Colonic mucosa (tissue), 4 donors: Measurements from ENCODE around the gene TPMT. TPM values are rescaled to one million over a fixed set of nuclear protein-coding genes. Genes with fewer than 3 reads are reported as not detected.

Source experiments
- DNase-seq: peaks from one replicate; pipeline ENCODE4 v3.0.0-alpha.2; 2020
- H3K27ac ChIP-seq: fragments of 200-600 bp; one replicate; pipeline ENCODE4 v1.8.0; 2021
- H3K27me3 ChIP-seq: fragments of 200-600 bp; one replicate; pipeline ENCODE4 v1.8.0; 2021
- H3K36me3 ChIP-seq: fragments of 200-600 bp; one replicate; pipeline ENCODE4 v1.8.0; 2021
- H3K4me1 ChIP-seq: fragments of 200-600 bp; one replicate; pipeline ENCODE4 v1.8.0; 2021; ENCODE audit warnings: mild to moderate bottlenecking
- H3K4me3 ChIP-seq: fragments of 200-600 bp; one replicate; pipeline ENCODE4 v1.8.0; 2021
- H3K9ac ChIP-seq, 2 donors: one replicate each; pipeline ENCODE4 v1.7.0; 2013; ENCODE audit warnings: control low read depth in 2 of 2, low read depth in 2 of 2, low read length in 2 of 2
- H3K9me3 ChIP-seq: fragments of 200-600 bp; one replicate; pipeline ENCODE4 v1.8.0; 2021
- intact Hi-C: fragments of 100-400 bp; cut with DNase I; formaldehyde crosslinking; loops from one replicate; pipeline ENCODE4 v1.14.1; 2022
- total RNA-seq, 2 donors: library from RNA; stranded (reverse); fragmentation: NEBNext Ultra II Directional in 1 of 2; extraction: Animal tissue kit (Norgen Biotek cat#: 25700) in 1 of 2; gene quantifications; one replicate each; pipeline ENCODE4 v1.2.1, GENCODE V29; 2021
- TF ChIP-seq, protein P1 (sequence below): fragments of 200-600 bp; IDR thresholded peaks from one replicate; pipeline ENCODE4 v1.8.0; 2022; ENCODE audit warnings: antibody characterized with exemption, mild to moderate bottlenecking
- donor health status: healthy.
- donor health status: DM: no; HTN: no; CAD: no.
- donor health status: DM: no; HTN: no; CAD: no.

TPMT gene
- total RNA-seq, 2 donors from 2014 or later, result 51.1 to 52.5 TPM

DNA sequence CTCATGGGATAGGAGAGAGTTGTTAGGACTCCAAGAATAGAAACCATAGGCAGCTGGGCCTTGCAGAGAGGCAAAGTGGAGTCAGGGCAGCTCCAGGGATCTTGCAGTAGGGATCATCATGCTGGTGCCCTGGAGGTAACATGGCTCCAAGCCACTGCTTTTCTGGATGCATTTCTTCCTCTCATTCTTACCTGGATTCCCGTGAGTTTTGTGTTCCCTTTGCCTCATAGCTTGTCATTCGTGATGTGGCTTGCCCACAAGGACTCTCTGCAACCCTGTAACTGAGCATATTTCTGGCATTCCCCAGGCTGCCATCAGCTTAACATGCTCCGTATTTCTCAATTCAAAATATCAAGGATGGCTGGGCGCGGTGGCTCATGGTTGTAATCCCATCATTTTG is 37.7 kb downstream of the TPMT start:
- Histone ChIP-seq H3K27me3 (no peaks in the 10 kb centered on the region), H3K27ac (no peak overlapping the region), H3K9ac (no peak overlapping the region), H3K4me3 (no peak overlapping the region), H3K9me3 (no peaks in the 10 kb centered on the region), H3K4me1 (peaks cover 11% of the 10 kb centered on the region), H3K36me3 (no peaks in the 10 kb centered on the region)
- intact Hi-C loops, result no loop called here
- DNase-seq, result no peak
- TF ChIP-seq, protein P1, sequence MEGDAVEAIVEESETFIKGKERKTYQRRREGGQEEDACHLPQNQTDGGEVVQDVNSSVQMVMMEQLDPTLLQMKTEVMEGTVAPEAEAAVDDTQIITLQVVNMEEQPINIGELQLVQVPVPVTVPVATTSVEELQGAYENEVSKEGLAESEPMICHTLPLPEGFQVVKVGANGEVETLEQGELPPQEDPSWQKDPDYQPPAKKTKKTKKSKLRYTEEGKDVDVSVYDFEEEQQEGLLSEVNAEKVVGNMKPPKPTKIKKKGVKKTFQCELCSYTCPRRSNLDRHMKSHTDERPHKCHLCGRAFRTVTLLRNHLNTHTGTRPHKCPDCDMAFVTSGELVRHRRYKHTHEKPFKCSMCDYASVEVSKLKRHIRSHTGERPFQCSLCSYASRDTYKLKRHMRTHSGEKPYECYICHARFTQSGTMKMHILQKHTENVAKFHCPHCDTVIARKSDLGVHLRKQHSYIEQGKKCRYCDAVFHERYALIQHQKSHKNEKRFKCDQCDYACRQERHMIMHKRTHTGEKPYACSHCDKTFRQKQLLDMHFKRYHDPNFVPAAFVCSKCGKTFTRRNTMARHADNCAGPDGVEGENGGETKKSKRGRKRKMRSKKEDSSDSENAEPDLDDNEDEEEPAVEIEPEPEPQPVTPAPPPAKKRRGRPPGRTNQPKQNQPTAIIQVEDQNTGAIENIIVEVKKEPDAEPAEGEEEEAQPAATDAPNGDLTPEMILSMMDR, result no peak

DNA sequence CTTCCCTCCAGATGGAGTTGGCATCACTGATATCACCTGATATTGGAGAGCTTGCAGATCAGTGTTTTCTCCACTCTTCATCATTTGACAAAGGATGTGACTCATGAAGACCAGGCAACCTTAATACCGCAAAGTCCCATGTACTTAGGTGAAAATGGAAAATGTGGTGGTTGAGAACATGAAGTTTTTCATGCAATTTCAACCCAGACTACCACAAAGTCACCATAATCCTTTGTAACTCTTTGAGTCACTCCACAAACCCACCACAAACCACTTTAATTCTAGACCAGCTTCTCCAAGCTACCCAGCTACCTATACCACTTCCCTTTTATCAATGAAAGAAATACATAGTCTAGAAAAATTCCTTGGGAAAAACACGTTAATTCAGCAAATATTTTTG is 39.5 kb downstream of the TPMT start:
- H3K4me3 ChIP-seq, result no peak overlapping the region
- H3K9me3 ChIP-seq, result no peaks in the 10 kb centered on the region
- DNase-seq, result no peak
- H3K9ac ChIP-seq, result no peak overlapping the region
- H3K4me1 ChIP-seq, result peaks cover 10% of the 10 kb centered on the region
- TF ChIP-seq, protein P1, result no peak
- H3K27me3 ChIP-seq, result no peaks in the 10 kb centered on the region
- H3K27ac ChIP-seq, result no peak overlapping the region
- H3K36me3 ChIP-seq, result no peaks in the 10 kb centered on the region
- intact Hi-C loops, result no loop called here

DNA sequence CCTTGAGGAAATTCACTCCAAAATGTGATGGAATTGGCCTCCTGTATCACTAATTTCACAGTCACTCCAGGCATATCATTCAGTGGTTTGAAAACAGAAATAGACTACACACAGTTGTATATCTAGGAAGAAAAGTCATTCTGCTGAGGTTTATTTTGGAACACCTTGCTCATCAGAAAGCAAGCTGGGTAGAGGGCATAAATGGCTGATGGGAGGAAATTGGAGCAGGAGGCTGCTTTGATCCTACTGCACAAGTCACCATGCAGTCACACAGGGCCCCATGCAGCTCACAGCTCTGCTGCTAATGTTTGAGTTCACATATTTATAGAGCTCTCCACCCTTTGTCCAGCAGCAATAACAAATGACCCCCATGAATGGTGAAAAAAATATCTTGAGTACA is 44.7 kb downstream of the TPMT start:
- TF ChIP-seq, protein P1, result no peak
- Histone ChIP-seq H3K36me3 (no peaks in the 10 kb centered on the region), H3K9me3 (no peaks in the 10 kb centered on the region), H3K27me3 (no peaks in the 10 kb centered on the region), H3K4me3 (no peak overlapping the region), H3K4me1 (no peaks in the 10 kb centered on the region), H3K27ac (no peak overlapping the region), H3K9ac (no peak overlapping the region)
- no peak for DNase-seq
- intact Hi-C loops, result no loop called here

DNA sequence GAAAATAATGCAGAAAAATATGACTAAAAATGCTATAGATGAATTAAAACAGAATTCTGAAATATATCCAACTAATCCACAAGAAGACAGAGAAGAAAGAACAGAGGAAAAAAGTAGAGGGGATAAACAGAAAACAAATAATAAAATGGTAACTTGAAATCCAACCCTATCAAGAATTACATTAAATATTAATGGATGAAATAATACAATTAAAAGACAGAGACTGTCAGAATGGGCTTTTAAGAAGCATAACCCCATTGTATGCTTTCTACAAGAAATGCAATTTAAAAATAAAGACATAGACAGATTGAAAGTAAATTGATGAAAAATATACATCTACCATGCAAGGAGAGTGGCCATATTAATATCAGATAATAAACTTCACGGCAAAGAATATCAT is 47.8 kb downstream of the TPMT start:
- no peaks in the 10 kb centered on the region for H3K27me3 ChIP-seq
- TF ChIP-seq, protein P1, result no peak
- H3K36me3 ChIP-seq, result no peaks in the 10 kb centered on the region
- intact Hi-C loops, result no loop called here
- no peaks in the 10 kb centered on the region for H3K9me3 ChIP-seq
- no peaks in the 10 kb centered on the region for H3K4me1 ChIP-seq
- no peak overlapping the region for H3K9ac ChIP-seq
- H3K4me3 ChIP-seq, result no peak overlapping the region
- H3K27ac ChIP-seq, result no peak overlapping the region
- DNase-seq, result no peak

GRCh38 chr6:18102783-18103509 is 51.9 kb downstream of the TPMT start:
- intact Hi-C loops, result no loop called here
- Histone ChIP-seq H3K4me3 (no peak overlapping the region), H3K27ac (no peak overlapping the region), H3K9ac (no peak overlapping the region), H3K9me3 (no peaks in the 10 kb centered on the region), H3K36me3 (no peaks in the 10 kb centered on the region), H3K27me3 (no peaks in the 10 kb centered on the region), H3K4me1 (no peaks in the 10 kb centered on the region)
- TF ChIP-seq, protein P1, result no peak
- DNase-seq, result no peak
